GM12892 (cell line): ENCODE results near the gene LIF.

Experiments
- POLR2A ChIP-seq: IDR thresholded peaks from 2 replicates; pipeline ENCODE4 v1.6.1; 2011; ENCODE audit warnings: low read depth, low read length, control low read depth
- POLR2AphosphoS5 ChIP-seq: IDR thresholded peaks from 2 replicates; pipeline ENCODE4 v1.6.1; 2011; ENCODE audit warnings: low read depth, low read length, control low read depth
- TAF1 ChIP-seq: IDR thresholded peaks from 2 replicates; pipeline ENCODE4 v1.6.1; 2011; ENCODE audit warnings: low read depth, mild to moderate bottlenecking, control low read depth, low read length, borderline replicate concordance

DNA sequence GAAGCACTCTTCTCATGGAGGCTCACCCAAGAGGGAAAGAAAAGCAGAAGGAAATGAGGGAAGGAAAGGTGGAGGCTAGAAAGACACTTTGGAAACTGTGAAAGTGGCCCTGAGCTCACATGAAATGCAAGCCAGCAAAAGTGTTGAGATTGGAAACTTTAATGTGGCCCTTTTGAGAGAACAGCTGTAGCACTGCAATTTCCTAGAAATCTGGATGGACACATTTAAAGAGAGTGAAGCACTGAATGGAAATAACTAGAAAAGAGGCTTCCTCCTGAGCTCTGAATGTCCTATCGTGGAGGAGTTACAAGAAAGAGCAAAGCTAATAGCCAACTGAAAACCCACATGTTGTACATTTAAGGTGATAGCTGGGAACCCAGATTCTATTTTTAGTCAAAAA lies 56.0 kb downstream of the LIF start:
- no peak for TF ChIP-seq POLR2AphosphoS5
- TF ChIP-seq POLR2A = no peak
- TF ChIP-seq TAF1 = no peak
